OCI-LY3 (cell line): ENCODE results near the gene FOSL2.

Experiments
- H2AFZ ChIP-seq: fragments of 200-600, 300-600 bp; shearing (Covaris generic); 2 replicates; pipeline ENCODE4 v1.6.0; 2014; ENCODE audit warnings: antibody characterized with exemption, low read depth, low read length
- H3K27ac ChIP-seq: fragments of 200-600, 300-600 bp; sonication (generic); 2 replicates; pipeline ENCODE4 v1.5.1; 2014; ENCODE audit warnings: mild to moderate bottlenecking, low read length, moderate library complexity, mixed read lengths
- H3K27me3 ChIP-seq: fragments of 200-600, 300-600 bp; sonication (generic); 2 replicates; pipeline ENCODE4 v1.6.1; 2014; ENCODE audit warnings: low read depth, low read length, mixed read lengths
- H3K36me3 ChIP-seq: fragments of 200-600, 300-600 bp; sonication (generic); replicated peaks from 2 replicates; pipeline ENCODE3; 2014; ENCODE audit warnings: low read depth, low read length, mixed read lengths
- H3K4me1 ChIP-seq: fragments of 300-600, 200-600 bp; sonication (generic); 2 replicates; pipeline ENCODE4 v1.6.1; 2014; ENCODE audit warnings: low read length, mixed read lengths
- H3K4me2 ChIP-seq: fragments of 200-600, 300-600 bp; sonication (generic); 2 replicates; pipeline ENCODE4 v1.6.1; 2014; ENCODE audit warnings: low read length, mixed read lengths
- H3K4me3 ChIP-seq: fragments of 300-600, 200-600 bp; sonication (generic); 2 replicates; pipeline ENCODE4 v1.5.1; 2014; ENCODE audit warnings: antibody characterized with exemption, mild to moderate bottlenecking, low read length, moderate library complexity
- H3K79me2 ChIP-seq: fragments of 300-600, 200-600 bp; shearing (Covaris generic); 2 replicates; pipeline ENCODE4 v1.6.1; 2014; ENCODE audit warnings: mild to moderate bottlenecking, low read length, mixed read lengths
- H3K9ac ChIP-seq: fragments of 300-600, 200-600 bp; shearing (Covaris generic); 2 replicates; pipeline ENCODE4 v1.6.0; 2014; ENCODE audit warnings: mild to moderate bottlenecking, low read length, moderate library complexity
- H3K9me3 ChIP-seq: fragments of 200-600, 300-600 bp; shearing (Covaris generic); 2 replicates; pipeline ENCODE4 v1.6.1; 2014; ENCODE audit warnings: low read length, mixed read lengths; ENCODE audit not compliant: insufficient read depth
- H4K20me1 ChIP-seq: fragments of 200-600, 300-600 bp; sonication (generic); 2 replicates; pipeline ENCODE4 v1.6.1; 2016; ENCODE audit warnings: low read length, mixed read lengths; ENCODE audit not compliant: insufficient read depth
- CTCF ChIP-seq: fragments of 200-600, 300-600 bp; sonication (generic); IDR thresholded peaks from 2 replicates; pipeline ENCODE4 v1.5.1; 2014; ENCODE audit warnings: antibody characterized with exemption, low read length, low read depth
- EZH2phosphoT487 ChIP-seq: fragments of 200-600 bp; shearing (Covaris generic); IDR thresholded peaks from 2 replicates; pipeline ENCODE4 v1.6.1; 2018; ENCODE audit warnings: antibody characterized with exemption, mixed run types, low read depth

The FOSL2 gene

GRCh38 chr2:28392297-28393113 lies at the start of gene FOSL2:
Gene FOSL2, plus strand, starts transcription at chr2:28392858. Its CDS starts 863 bp downstream, at chr2:28393721.
- no peaks in the 10 kb centered on the region for H4K20me1 ChIP-seq
- H3K4me3 ChIP-seq = peak within 1 kb of the TSS; percentile 83
- H3K4me1 ChIP-seq = peaks cover 5% of the 10 kb centered on the region; the same call in 1 of the 2 replicates
- peak within 1 kb of the TSS; percentile 97 for H3K4me2 ChIP-seq
- H3K9ac ChIP-seq = peak within 1 kb of the TSS; percentile 79
- peak within 1 kb of the TSS; percentile 62 for H3K27ac ChIP-seq
- peak within 1 kb of the TSS; percentile 60 for H2AFZ ChIP-seq
- no peaks in the 10 kb centered on the region for H3K9me3 ChIP-seq
- H3K27me3 ChIP-seq = peaks cover 36% of the 10 kb centered on the region
- no peak for TF ChIP-seq EZH2phosphoT487
- TF ChIP-seq CTCF = no peak
- H3K36me3 ChIP-seq = no peaks in the 10 kb centered on the region
- H3K79me2 ChIP-seq = no peaks in the 10 kb centered on the region

- Histone ChIP-seq H3K79me2 (no peaks in the 10 kb centered on the region), H3K36me3 (no peaks in the 10 kb centered on the region), H4K20me1 (no peaks in the 10 kb centered on the region), H3K27ac (no peak overlapping the region), H2AFZ (no peak overlapping the region), H3K9me3 (no peaks in the 10 kb centered on the region), H3K4me1 (peaks cover 11% of the 10 kb centered on the region), H3K9ac (no peak overlapping the region), H3K4me3 (no peak overlapping the region), H3K27me3 (no peaks in the 10 kb centered on the region), H3K4me2 (peak overlapping the region; percentile 32)
- no peak for TF ChIP-seq CTCF
- TF ChIP-seq EZH2phosphoT487 = no peak
These were observed 49.3 kb upstream of the FOSL2 start for GRCh38 chr2:28343184-28343942.

GRCh38 chr2:28343971-28344715 lies 48.5 kb upstream of the FOSL2 start:
- Histone ChIP-seq H4K20me1 (no peaks in the 10 kb centered on the region), H2AFZ (no peak overlapping the region), H3K4me3 (no peak overlapping the region), H3K27ac (no peak overlapping the region), H3K36me3 (no peaks in the 10 kb centered on the region), H3K9me3 (no peaks in the 10 kb centered on the region), H3K4me2 (no peak overlapping the region), H3K79me2 (no peaks in the 10 kb centered on the region), H3K4me1 (peaks cover 11% of the 10 kb centered on the region), H3K27me3 (no peaks in the 10 kb centered on the region), H3K9ac (no peak overlapping the region)
- no peak for TF ChIP-seq CTCF
- no peak for TF ChIP-seq EZH2phosphoT487
